ENCODE results near the gene CES2. TPM values are rescaled to one million over a fixed set of nuclear protein-coding genes. Genes with fewer than 3 reads are reported as not detected.
"Not testable (repeated sequence)": the region's sequence is repeated elsewhere in the genome, so short reads cannot be mapped to it uniquely, and the experiment has no call there.

Gene CES2
- total RNA-seq, 4 donors from 2014 or later, result 25.1 to 34.3 (median 28.1) TPM

- ATAC-seq (ENCODE audit: low FRiP score), result no peak
- DNase-seq (ENCODE audit: low spot score), result no peak
These were observed 38.4 kb downstream of the CES2 start for GRCh38 chr16:66973716-66974115.

GRCh38 chr16:66974156-66974931, 39.0 kb downstream of the CES2 start:
- not testable (repeated sequence) for ATAC-seq (ENCODE audit: low FRiP score); DNase-seq (ENCODE audit: low spot score)

More at GRCh38 chr16:66973716-66974115, 38.4 kb downstream of the CES2 start:
- TF ChIP-seq CTCF (IDR thresholded peaks at IDR 0.05), result no peak

- ATAC-seq (ENCODE audit: low FRiP score); DNase-seq (ENCODE audit: low spot score): not testable (repeated sequence)
These were observed 39.6 kb downstream of the CES2 start for GRCh38 chr16:66974932-66975246.

GRCh38 chr16:66975302-66975893, 40.1 kb downstream of the CES2 start:
- DNase-seq (ENCODE audit: low spot score) (no peak), ATAC-seq (ENCODE audit: low FRiP score) (no peak)
- TF ChIP-seq CTCF (IDR thresholded peaks at IDR 0.05), result no peak

GRCh38 chr16:66976746-66977145, 41.4 kb downstream of the CES2 start:
- TF ChIP-seq CTCF (IDR thresholded peaks at IDR 0.05), result no peak
- no peak for DNase-seq (ENCODE audit: low spot score)
- ATAC-seq (ENCODE audit: low FRiP score), result no peak

- peak in 2 of 3 donors; percentile 86 to 88 for TF ChIP-seq CTCF (IDR thresholded peaks at IDR 0.05)
- DNase-seq (ENCODE audit: low spot score) (peak; percentile 95), ATAC-seq (ENCODE audit: low FRiP score) (peak; percentile 91)
These were observed 42.2 kb downstream of the CES2 start for GRCh38 chr16:66977341-66978113.

GRCh38 chr16:66979011-66979717, 43.8 kb downstream of the CES2 start:
- no peak for ATAC-seq (ENCODE audit: low FRiP score)
- DNase-seq (ENCODE audit: low spot score), result no peak
- no peak for TF ChIP-seq CTCF (IDR thresholded peaks at IDR 0.05)
